Esophagus muscularis mucosa (tissue), 4 donors: Measurements from ENCODE around the gene SMIM1. TPM values are rescaled to one million over a fixed set of nuclear protein-coding genes. Genes with fewer than 3 reads are reported as not detected.

Source experiments
- DNase-seq: peaks from one replicate; pipeline ENCODE4 v3.0.0-alpha.2; 2017; ENCODE audit errors: extremely low spot score
- H3K27ac ChIP-seq, 4 donors: fragments of 200-600 bp; sonication (generic); replicated peaks in 1 of 4; 1 replicate in 3 of 4; 2 replicates in 1 of 4; pipeline ENCODE4 v1.5.1; 2016 to 2019; ENCODE audit warnings: mild to moderate bottlenecking in 1 of 4
- H3K27me3 ChIP-seq, 4 donors: fragments of 200-600 bp; sonication (generic); one replicate each; pipeline versions ENCODE4 v1.5.1 to v1.6.0; 2016 to 2019
- H3K36me3 ChIP-seq, 4 donors: fragments of 200-600 bp; sonication (generic); one replicate each; pipeline ENCODE4 v1.5.1; 2016 to 2019
- H3K4me1 ChIP-seq, 4 donors: fragments of 200-600 bp; sonication (generic); one replicate each; pipeline ENCODE4 v1.5.1; 2016 to 2019
- H3K4me3 ChIP-seq, 4 donors: fragments of 200-600 bp; sonication (generic); 1 replicate in 2 of 4; 2 replicates in 2 of 4; pipeline ENCODE4 v1.5.1; 2016 to 2019; ENCODE audit warnings: mild to moderate bottlenecking in 4 of 4, moderate library complexity in 1 of 4
- H3K9me3 ChIP-seq, 4 donors: fragments of 200-600 bp; sonication (generic); 1 replicate in 3 of 4; 2 replicates in 1 of 4; pipeline ENCODE4 v1.5.1; 2016 to 2019
- EP300 ChIP-seq: sonication (generic); formaldehyde crosslinking; IDR thresholded peaks from one replicate; pipeline ENCODE4 v1.6.1; 2017; ENCODE audit warnings: antibody characterized with exemption
- POLR2A ChIP-seq: fragments of 450-650 bp; IDR thresholded peaks from one replicate; pipeline ENCODE4 v1.6.1; 2017; ENCODE audit warnings: antibody characterized with exemption, moderate library complexity, mild to moderate bottlenecking, low read depth
- POLR2AphosphoS5 ChIP-seq, 2 donors: sonication (generic); formaldehyde crosslinking; IDR thresholded peaks; one replicate each; pipeline ENCODE4 v1.6.1; 2017; ENCODE audit warnings: antibody characterized with exemption in 2 of 2
- WGBS: methylation state at CpG from one replicate; pipeline ENCODE4 v1.1.5; 2018; 5-methylcytosine and 5-hydroxymethylcytosine counted together
- intact Hi-C: fragments of 100-400 bp; cut with DNase I; formaldehyde crosslinking; loops from one replicate; pipeline ENCODE4 v1.15.1; 2023
- total RNA-seq, 4 donors: library from RNA; depleted of rRNA; stranded (reverse); fragments of >200 nt; gene quantifications; one replicate each; pipeline versions ENCODE4 v1.1.0 to v1.2.1, GENCODE V29; 2016
- TF ChIP-seq, protein P1 (sequence below), 3 experiments: fragments of 200-600 bp in 2 of 3; fragments of 450-650 bp in 1 of 3; sonication (generic) in 2 of 3; IDR thresholded peaks; one replicate each; pipeline ENCODE4 v1.5.1; 2017 to 2019; ENCODE audit warnings: antibody characterized with exemption in 3 of 3, mild to moderate bottlenecking in 2 of 3, moderate library complexity in 1 of 3

SMIM1 gene
- total RNA-seq, 4 donors from 2014 or later = 10.5 to 16.3 (median 13.3) TPM

DNA sequence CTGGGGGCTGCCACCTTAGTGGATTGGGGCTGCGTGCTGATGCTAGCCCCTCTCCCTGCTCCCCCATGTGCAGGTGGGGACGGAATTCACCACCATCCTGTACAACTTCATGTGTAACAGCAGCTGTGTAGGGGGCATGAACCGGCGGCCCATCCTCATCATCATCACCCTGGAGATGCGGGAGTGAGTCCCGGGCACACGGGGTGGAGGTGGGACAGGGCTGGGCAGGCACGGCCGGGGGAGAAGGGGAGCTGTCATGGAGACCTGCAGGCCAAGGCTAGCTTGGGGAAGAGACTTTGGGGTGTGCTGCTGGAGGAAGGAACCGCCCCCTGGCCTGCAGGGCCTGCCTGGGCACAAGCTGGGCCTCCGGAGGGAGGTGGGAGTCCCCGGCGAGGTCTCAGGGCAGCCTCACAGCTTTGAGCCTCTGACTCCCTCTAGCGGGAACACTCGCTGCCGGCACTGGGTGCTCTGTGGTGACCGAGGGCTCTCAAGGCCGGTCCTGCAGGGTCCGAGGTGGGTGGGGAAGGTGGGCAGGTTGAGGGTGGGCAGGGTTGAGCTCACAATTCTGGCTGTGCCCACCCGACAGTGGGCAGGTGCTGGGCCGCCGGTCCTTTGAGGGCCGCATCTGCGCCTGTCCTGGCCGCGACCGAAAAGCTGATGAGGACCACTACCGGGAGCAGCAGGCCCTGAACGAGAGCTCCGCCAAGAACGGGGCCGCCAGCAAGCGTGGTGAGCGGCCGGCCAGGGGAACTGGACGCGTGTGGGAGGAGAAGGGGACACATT lies 45.3 kb upstream of the SMIM1 start:
- H3K4me1 ChIP-seq = peaks cover 0 to 5% (median under 1%) of the 10 kb centered on the region in 4 donors
- H3K27me3 ChIP-seq = peaks cover 0 to 98% (median 6%) of the 10 kb centered on the region in 4 donors
- H3K27ac ChIP-seq = no peak overlapping the region
- TF ChIP-seq POLR2AphosphoS5 (IDR thresholded peaks at IDR 0.05) (no peak), POLR2A (no peak), EP300 (no peak)
- TF ChIP-seq, protein P1, sequence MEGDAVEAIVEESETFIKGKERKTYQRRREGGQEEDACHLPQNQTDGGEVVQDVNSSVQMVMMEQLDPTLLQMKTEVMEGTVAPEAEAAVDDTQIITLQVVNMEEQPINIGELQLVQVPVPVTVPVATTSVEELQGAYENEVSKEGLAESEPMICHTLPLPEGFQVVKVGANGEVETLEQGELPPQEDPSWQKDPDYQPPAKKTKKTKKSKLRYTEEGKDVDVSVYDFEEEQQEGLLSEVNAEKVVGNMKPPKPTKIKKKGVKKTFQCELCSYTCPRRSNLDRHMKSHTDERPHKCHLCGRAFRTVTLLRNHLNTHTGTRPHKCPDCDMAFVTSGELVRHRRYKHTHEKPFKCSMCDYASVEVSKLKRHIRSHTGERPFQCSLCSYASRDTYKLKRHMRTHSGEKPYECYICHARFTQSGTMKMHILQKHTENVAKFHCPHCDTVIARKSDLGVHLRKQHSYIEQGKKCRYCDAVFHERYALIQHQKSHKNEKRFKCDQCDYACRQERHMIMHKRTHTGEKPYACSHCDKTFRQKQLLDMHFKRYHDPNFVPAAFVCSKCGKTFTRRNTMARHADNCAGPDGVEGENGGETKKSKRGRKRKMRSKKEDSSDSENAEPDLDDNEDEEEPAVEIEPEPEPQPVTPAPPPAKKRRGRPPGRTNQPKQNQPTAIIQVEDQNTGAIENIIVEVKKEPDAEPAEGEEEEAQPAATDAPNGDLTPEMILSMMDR (IDR thresholded peaks at IDR 0.05) = no peak
- H3K36me3 ChIP-seq = no peaks in the 10 kb centered on the region
- WGBS = 65% methylated on average over 14 of the region's 37 CpGs
- intact Hi-C loops = no loop called here
- H3K9me3 ChIP-seq = no peaks in the 10 kb centered on the region
- DNase-seq = no peak
- no peak overlapping the region for H3K4me3 ChIP-seq

- no peak overlapping the region for H3K27ac ChIP-seq
- 81% methylated on average over 19 of the region's 31 CpGs for WGBS
- intact Hi-C loops = no loop called here
- H3K4me3 ChIP-seq = no peak overlapping the region
- H3K27me3 ChIP-seq = peaks cover 0 to 100% (median 8%) of the 10 kb centered on the region in 4 donors
- DNase-seq = no peak
- no peaks in the 10 kb centered on the region for H3K9me3 ChIP-seq
- no peaks in the 10 kb centered on the region for H3K36me3 ChIP-seq
- TF ChIP-seq EP300 (no peak), POLR2AphosphoS5 (IDR thresholded peaks at IDR 0.05) (no peak)
- peaks cover 0 to 12% (median 4%) of the 10 kb centered on the region in 4 donors for H3K4me1 ChIP-seq
Measured at GRCh38 chr1:3727825-3728776, 44.4 kb upstream of the SMIM1 start.

GRCh38 chr1:3729594-3730542 lies 42.7 kb upstream of the SMIM1 start:
- no peak for DNase-seq
- Histone ChIP-seq H3K27me3 (peaks cover 0 to 88% (median 8%) of the 10 kb centered on the region in 4 donors), H3K4me1 (peaks cover 0 to 13% (median 5%) of the 10 kb centered on the region in 4 donors), H3K4me3 (no peak overlapping the region), H3K27ac (no peak overlapping the region), H3K36me3 (peaks cover 0 to 8% (median 2%) of the 10 kb centered on the region in 4 donors), H3K9me3 (no peaks in the 10 kb centered on the region)
- 77% methylated on average over 14 of the region's 32 CpGs for WGBS
- intact Hi-C loops = no loop called here
- TF ChIP-seq, protein P1 (IDR thresholded peaks at IDR 0.05) = no peak
- TF ChIP-seq EP300 (no peak), POLR2A (no peak), POLR2AphosphoS5 (IDR thresholded peaks at IDR 0.05) (no peak)

- DNase-seq = no peak
- no peak overlapping the region for H3K27ac ChIP-seq
- intact Hi-C loops = no loop called here
- no peaks in the 10 kb centered on the region for H3K9me3 ChIP-seq
- TF ChIP-seq POLR2AphosphoS5 (IDR thresholded peaks at IDR 0.05) (no peak), EP300 (no peak), POLR2A (no peak)
- TF ChIP-seq, protein P1 (IDR thresholded peaks at IDR 0.05) = no peak
- peaks cover 0 to 13% (median 5%) of the 10 kb centered on the region in 4 donors for H3K4me1 ChIP-seq
- no peak overlapping the region for H3K4me3 ChIP-seq
- H3K36me3 ChIP-seq = peaks cover 0 to 16% (median 10%) of the 10 kb centered on the region in 4 donors
- peaks cover 0 to 80% (median 8%) of the 10 kb centered on the region in 4 donors for H3K27me3 ChIP-seq
- 82% methylated on average over 19 of the region's 25 CpGs for whole genome bisulfite sequencing
Measured at GRCh38 chr1:3730543-3731247, 41.9 kb upstream of the SMIM1 start.
